Measurements from ENCODE around the gene KRT80. TPM values are rescaled to one million over a fixed set of nuclear protein-coding genes. Genes with fewer than 3 reads are reported as not detected.
A peak's percentile ranks its signal among the peaks of the same experiment; 100 is the strongest.

KRT80 gene
- total RNA-seq, 1 donor from 2014 or later = 2.0 TPM

DNA sequence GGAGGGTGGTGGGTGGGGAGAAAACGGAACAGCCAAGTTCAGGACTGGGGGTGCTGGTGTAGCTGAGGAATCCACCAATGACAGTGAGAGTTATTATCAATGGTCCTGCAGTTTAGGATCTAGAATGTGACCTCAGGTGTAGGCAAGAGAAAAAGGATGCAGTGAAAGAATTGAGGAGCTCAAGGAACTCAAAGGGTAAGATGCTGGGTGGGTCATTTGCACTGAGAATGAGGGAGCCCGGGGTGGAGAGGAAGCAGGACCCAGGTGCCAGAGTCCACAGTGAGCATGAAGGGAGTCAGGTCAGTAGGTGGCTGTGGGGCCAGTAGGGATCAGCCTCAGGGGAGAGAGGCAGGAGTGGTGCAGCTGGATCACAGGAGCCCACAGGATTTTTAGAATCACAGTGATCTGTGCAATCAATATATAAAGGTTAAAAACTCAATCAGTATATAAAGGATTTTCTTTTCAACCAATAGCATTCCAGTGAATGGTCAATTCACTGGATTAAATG lies 38.1 kb upstream of the KRT80 start:
- DNase-seq (ENCODE audit: low read depth, low spot score) = no peak

DNA sequence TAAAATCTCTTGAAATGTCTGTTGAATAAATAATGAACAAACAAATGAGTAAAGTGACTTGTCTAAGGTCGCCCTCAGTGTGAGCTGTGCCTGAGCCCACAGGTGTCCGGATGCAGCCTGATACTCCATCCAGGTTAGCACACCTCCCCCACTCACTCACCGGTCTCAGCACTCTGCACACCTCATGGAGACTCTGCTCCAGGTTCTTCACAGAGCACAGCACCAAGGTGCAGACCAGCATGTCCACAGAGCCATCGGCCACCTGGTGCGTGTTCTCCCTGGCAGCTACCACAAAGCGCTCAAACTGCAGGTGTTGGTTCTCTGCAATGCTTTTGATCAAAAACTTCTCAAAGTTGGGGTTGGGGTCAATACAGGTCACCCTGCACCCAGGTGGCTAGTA lies 37.1 kb upstream of the KRT80 start:
- DNase-seq (ENCODE audit: low read depth, low spot score) = no peak

DNA sequence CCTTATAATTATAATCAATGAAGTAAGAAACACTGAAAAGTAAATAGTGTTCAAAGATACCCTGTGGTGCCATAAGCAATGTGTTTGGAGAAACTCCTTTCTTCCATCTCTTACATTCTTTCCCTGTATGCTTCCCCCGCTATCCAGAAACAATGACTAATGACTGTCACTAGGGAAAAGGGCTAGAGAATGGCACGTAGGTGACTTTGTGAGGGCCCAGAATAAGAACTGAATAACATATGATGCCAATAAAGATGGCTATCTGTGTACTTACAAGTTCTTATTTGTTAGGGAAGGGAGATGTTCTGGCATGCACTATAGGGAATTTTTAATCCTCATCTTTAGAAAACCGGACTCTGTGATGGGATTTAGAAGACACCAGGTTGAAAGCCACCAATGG lies 36.6 kb upstream of the KRT80 start:
- DNase-seq (ENCODE audit: low read depth, low spot score) = no peak

GRCh38 chr12:52227606-52228166 lies 35.9 kb upstream of the KRT80 start:
- no peak for DNase-seq (ENCODE audit: low read depth, low spot score)

- no peak for DNase-seq (ENCODE audit: low read depth, low spot score)
Measured at GRCh38 chr12:52226446-52226845, 34.6 kb upstream of the KRT80 start.

- no peak for DNase-seq (ENCODE audit: low read depth, low spot score)
Measured at GRCh38 chr12:52225752-52226151, 33.9 kb upstream of the KRT80 start.

DNA sequence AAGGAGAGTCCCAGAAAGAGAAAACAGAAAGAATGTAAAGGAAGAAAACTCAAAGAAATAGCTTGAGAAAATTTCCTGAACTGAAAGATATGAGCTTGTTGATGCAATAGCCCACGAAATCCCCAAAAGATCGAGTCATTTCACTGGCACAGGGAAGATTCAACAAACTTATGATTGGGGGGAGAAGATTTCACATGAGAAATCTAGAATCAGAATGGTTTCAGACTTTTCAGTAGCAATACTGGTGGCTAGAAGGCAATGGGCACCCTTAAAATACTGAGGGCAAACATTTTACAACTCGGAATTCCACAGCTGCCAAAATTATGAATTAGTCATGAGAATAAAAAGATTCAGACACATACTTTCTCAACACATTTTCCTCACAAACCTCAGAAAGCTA lies 32.3 kb upstream of the KRT80 start:
- no peak for DNase-seq (ENCODE audit: low read depth, low spot score)

DNA sequence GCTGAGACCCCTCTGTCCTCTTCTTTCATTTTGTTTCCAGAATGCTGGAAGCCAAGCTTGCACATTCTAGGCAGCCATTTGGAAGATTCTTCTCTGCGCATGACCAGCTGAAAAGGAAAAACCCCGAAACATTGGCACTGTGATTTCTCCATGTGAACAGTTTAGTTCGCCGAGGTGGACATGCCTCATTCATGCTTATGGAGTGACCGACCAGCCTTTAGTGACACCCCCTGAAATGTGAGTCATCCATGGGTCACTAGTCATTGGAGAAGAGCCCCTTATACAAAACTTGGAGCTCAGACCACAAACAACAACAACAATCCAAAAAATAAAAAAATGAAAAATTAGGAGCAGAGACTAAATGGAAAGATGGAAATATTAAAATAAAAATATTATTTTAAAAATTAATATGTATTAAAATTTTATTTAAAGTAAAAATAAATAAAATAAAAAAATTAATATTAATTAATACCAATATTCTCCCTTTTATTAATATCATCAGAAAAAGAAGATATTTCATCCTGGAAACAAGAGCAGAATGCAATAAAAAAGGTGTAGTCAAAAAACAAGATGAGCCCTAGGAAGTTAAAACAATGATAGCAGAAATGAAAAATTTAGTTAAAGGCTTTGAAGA lies 31.7 kb upstream of the KRT80 start:
- DNase-seq (ENCODE audit: low read depth, low spot score) = no peak

- DNase-seq (ENCODE audit: low read depth, low spot score) = no peak
Measured at GRCh38 chr12:52222692-52223091, 30.9 kb upstream of the KRT80 start.

DNA sequence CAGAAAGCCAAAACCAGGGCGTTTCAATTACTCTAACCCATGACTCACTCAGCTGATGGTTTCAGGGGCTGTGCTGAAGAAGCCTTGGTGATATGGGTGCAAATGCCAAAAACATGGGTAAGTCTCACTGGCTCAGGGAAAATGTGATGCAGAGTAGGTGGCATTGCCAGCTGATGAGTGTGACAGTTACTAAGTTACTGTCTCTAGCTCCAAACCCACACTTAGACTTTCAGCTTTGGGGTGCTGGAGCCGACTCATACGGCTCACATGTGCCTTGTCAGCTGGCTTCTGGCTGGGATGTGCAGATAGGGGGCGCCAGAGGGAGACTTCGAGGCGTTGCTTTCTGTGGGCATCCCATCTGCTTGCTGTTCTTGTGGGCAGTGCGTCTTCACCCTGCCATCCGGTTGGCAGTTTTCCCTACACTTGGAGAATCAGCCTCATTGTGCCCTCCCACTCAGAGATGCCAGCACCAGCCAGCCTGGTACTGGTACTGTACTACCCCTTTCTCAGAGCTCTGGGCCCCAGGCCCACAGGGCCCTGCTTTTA lies 30.2 kb upstream of the KRT80 start:
- DNase-seq (ENCODE audit: low read depth, low spot score) = no peak

- DNase-seq (ENCODE audit: low read depth, low spot score) = no peak
Measured at GRCh38 chr12:52221070-52221781, 29.4 kb upstream of the KRT80 start.

DNA sequence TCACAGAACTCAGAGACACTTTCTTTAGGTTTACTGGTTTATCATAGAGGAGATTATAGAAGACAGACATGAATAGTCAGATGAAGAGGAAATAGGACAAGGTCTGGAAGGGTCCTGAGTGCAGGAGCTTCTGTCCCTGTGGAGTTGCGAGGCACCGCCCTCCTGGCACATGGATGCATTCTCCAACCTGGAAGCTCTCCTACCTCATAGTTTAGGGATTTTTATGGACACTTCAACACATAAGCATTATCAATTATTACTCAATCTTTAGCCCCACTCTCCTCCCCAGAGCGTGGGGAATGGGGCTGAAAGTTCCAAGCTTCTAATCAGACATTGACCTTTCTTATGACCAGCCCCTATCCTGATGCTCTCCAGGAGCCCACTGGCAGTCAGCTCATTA lies 28.7 kb upstream of the KRT80 start:
- DNase-seq (ENCODE audit: low read depth, low spot score) = no peak

DNA sequence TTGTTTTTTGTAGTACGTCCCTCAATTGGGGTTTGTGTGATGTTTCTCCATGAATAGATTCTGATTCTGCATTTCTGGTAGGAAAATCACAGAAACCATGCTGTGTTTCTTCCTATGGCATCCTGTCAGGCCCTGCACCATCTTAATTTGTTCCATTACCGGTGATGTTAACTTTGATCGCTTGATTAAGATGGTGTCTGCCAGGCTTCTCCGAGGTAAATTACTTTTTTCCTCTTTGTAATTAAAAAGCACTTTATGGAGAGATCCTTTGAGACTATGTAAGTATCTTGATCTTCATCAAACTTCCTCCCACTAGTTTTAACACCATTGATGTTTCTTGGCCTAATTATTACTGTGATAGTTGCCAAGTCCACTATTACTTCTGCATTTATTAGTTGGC lies 26.2 kb upstream of the KRT80 start:
- DNase-seq (ENCODE audit: low read depth, low spot score) = no peak

DNA sequence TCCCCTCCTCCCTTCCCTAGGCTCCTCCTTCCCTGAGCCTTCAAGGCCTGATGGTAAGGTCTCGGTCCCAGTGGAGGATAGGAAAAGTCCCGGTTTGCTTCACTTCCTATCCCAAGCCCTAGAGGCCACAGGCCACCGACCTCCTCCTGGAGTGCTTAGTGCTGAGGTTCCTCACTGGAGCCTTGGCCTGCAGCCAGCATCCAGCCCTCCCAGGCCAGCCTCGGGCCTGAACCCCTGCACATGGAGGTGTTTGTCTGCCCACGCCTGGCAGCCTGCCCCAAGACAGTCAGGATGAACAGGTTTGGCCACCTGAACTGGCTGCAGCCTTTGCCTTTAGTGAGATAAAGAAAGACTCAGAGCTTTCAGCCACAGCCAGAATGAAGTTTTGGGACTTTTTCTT lies 25.4 kb upstream of the KRT80 start:
- DNase-seq (ENCODE audit: low read depth, low spot score) = no peak

GRCh38 chr12:52216807-52217206 lies 25.0 kb upstream of the KRT80 start:
- DNase-seq (ENCODE audit: low read depth, low spot score) = no peak

DNA sequence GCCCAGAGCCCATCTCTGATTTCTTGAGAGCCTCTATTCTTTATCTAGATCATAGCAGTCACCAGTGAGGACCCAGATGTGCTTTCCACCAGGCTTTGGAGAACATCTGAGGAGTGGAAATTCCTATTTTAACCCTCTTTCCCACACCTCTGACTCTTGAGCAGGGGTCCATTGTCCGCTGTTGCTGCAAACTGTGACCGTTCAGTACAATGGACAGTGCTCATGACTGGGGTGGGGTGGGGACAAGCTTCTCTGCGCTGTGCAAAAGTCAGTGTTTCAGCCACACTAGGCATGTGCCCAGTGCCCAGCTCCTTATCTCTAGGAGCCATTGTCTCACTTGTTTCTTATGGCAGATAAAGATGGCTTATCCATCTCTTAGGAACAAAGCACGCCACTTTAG lies 24.3 kb upstream of the KRT80 start:
- DNase-seq (ENCODE audit: low read depth, low spot score) = no peak

GRCh38 chr12:52215587-52216031 lies 23.8 kb upstream of the KRT80 start:
- DNase-seq (ENCODE audit: low read depth, low spot score) = peak; percentile 68

DNA sequence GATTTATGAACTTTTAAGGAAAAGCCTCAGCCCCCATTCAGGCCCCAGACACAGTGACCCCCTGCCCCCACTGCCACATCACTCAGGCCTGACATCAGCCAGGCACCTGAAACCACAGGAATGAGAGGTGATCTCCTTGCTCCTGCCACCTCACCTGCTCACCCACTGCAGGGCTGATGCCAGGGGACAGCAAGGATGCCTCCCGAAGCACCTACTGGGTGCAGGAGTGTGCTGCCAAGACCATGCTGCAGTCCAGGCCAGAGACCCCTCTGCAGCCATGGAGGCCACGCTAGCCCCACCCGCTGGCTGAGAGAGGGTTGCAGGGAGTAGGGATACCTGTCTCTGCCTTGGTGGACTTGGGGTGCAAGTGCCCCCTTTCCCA lies 22.6 kb upstream of the KRT80 start:
- DNase-seq (ENCODE audit: low read depth, low spot score) = no peak

DNA sequence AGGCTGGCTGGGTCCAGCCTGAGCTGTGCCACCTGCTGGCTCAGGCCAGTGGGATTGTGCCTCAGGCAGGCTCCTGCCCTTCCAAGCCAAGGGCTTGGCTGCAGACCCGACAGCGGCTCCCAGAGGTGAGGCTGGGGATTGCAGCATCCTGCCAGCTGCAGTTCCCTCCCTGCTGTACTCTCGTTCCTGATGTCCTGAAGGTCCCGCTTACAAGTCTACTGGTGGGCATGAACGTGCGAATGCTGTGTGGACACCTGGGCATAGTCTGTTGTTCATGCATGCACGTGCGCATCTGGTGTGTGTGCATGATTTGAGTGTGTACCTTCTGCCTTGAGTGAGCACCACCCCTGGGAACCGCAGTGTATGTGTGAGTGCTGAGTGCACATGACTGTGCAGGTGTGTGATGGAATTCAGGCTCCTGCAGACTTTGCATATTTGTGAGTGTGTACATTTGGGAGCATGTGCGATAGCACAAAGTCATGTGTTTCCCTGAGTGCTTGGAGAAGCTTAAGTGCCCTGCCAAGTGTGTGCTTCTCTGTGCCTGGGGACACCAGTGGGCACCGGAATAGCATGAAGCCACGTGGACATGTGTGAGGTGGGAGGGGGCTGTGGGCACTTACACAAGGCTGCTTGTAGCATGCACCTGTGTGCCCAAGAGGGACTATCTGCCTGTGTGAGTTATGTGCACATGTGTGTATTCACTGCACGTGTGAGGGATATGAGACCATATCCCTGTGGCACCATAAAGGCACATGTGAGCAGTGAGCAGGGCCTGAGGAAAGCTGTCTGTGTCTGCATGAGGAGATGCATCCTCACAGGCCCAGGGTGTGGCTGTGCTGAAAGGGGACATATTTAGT lies 22.0 kb upstream of the KRT80 start:
- DNase-seq (ENCODE audit: low read depth, low spot score) = peak; percentile 57

GRCh38 chr12:52212701-52213563 lies 21.1 kb upstream of the KRT80 start:
- no peak for DNase-seq (ENCODE audit: low read depth, low spot score)
